HG02571 (cell line): ENCODE data around the gene KRTAP10-12.

Experiments
- ATAC-seq: cut with Tn5 transposase; IDR thresholded peaks from one replicate; pipeline ENCODE4 v1.9.1; 2021; ENCODE audit warnings: mild to moderate bottlenecking, moderate library complexity; ENCODE audit not compliant: unreplicated experiment

KRTAP10-12 gene

DNA sequence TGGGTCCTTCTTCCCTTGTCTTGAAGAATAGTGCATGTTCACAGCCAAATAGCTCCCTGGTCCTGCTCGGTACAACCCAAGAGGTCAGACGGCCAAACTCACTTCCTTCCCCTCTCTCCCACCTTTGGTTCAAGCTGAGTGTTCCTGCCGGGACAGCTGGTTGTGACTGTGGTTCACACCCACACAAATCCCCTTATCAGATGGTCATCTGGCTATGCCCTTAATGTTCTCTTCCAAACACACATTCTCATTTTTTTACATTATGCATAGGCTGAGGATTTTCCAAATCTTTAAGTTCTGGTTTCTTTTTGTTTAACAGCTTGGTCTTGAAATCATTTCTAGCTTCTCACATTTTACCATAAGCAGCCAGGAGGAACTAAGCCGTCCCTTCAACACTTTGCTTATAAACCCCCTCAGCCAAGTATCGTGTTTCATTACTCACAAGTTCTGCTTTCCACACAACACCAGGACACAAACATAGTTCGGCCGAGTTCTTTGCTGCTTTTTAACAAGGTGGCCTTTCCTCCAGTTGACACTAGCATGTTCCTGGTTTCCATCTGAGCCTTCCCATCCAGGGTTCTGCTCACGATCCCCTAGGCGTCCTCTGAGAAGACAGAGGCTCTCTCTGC, 34.1 kb downstream of the KRTAP10-12 start:
- ATAC-seq: no peak

DNA sequence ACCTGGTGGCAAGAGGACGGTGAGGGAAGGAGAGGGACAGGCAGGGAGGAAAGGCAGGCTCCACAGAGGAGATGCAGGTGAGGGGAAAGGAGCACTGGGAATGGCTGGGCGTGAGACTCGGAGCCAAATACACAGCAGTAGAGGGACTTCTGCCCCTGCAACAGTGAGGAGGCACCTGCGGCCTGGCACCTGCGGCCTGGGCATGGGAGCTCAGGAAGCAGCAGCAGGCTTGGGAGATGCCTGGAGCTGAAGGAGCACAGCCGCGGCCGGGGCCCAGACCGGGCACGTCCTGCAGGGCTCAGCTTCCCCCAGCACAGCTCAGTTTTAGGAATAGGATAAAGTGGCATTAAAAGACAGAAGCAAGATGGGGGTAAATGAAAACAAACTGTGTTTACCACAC, 35.3 kb downstream of the KRTAP10-12 start:
- ATAC-seq: no peak

GRCh38 chr21:44732956-44733355, 36.0 kb downstream of the KRTAP10-12 start:
- no peak for ATAC-seq

- ATAC-seq: no peak
Observed at GRCh38 chr21:44734026-44734745, 37.2 kb downstream of the KRTAP10-12 start.

GRCh38 chr21:44734841-44735240, 37.9 kb downstream of the KRTAP10-12 start:
- ATAC-seq: no peak

- no peak for ATAC-seq
Observed at GRCh38 chr21:44735821-44736220, 38.8 kb downstream of the KRTAP10-12 start.

- no peak for ATAC-seq
Observed at GRCh38 chr21:44736291-44737004, 39.5 kb downstream of the KRTAP10-12 start.

DNA sequence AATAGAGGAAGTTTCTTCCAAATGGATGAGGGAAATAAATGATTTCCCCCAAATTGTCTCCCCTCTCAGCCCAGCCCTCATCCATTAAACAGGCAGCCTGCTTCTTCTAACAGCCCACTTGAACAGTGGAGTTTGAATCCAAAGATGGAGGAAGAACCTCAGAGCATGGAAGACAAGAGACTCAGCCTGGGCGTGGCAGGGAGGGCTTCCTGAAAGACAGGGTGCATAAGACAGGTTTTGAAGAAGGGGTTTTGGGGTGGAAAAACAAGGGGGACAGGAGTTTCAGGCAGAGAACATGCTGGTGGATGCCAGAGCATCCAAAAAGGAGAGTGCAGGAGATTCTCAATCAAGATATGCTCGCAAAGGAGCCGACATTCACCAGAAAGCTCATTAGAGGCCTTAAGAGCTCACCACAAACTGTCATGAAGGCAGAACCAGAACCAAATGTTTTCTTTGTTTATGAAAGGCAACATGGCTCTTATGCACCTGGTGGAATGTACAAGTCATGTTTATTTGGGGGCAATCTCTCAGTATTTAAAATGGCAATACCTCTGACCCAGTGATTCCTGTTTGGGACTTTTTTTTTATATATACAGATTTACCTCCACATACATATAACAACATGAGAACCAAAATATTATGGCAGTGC, 40.9 kb downstream of the KRTAP10-12 start:
- ATAC-seq: no peak

- ATAC-seq: no peak
Observed at GRCh38 chr21:44738621-44739020, 41.6 kb downstream of the KRTAP10-12 start.

DNA sequence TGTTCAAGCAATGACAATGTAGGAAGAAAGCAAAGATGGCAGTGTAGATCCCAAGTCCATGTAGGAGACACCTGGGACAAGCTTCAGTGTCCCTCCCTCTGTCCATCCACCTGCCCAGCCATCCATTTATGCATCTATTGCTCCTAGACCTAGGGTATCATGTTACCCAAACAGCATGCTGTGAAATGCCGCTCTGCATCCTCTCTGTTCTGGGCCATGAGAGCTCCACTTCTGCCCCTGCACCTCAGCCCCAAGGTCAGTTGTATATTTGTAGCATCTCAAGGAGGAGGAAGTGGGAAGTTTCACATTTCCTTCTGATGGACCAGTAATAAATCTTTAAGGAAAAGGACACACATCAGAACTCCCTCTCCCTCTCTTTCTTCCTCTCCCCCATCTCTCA, 42.3 kb downstream of the KRTAP10-12 start:
- no peak for ATAC-seq

- no peak for ATAC-seq
Observed at GRCh38 chr21:44740742-44741141, 43.8 kb downstream of the KRTAP10-12 start.

GRCh38 chr21:44741921-44742320, 44.9 kb downstream of the KRTAP10-12 start:
- ATAC-seq: no peak

- no peak for ATAC-seq
Observed at GRCh38 chr21:44742418-44743153, 45.6 kb downstream of the KRTAP10-12 start.
